SW 1271 (cell line): Measurements from ENCODE around the gene DLX1.
"Not testable (repeated sequence)": the region's sequence is repeated elsewhere in the genome, so short reads cannot be mapped to it uniquely, and the experiment has no call there.

Source experiments
- DNase-seq, 2 experiments: peaks; one replicate each; lab custom pipeline; 2025; lab: John Stamatoyannopoulos, UW

The DLX1 gene

DNA sequence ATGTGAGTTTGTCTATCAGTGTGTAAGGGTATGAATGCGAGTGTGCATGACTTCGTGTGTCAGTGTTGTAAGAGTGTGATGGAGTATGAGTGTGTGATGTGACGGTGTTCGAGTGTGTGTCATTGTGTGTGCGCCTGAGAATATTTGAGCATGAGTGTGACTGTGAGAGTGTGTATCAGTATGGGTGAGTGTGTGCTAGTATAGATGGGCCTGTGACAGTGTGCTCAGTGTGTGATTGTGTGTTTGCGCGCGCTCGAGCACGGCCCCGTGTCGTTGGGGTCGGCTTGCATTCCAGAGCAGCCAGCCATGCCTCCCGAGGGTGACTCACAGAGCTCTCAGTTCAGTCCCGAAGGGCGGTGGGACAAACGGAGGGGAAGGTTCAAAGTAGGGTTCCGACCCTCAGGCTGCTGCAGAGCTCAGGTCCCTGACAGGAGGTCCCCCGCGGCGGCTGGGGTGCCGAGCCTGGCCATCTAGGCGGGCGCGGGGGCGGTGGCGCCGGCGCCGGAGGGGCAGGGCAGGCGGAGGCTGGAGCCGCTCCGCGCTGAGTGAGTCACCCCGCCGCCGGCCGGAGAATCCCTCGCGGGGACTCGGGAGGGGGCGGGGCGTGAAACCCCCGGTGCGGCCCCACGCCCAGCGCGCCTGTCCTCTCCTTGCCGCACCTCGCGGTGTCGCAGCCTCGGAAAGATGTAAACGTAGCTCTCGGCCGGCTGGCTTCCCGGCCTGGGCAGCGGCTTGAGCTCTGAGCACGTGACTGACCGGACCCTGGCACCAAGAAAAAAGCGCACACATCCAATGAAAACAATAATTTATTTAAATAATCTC lies 13.6 kb downstream of the DLX1 start:
- peak; percentile 76 to 80 for DNase-seq

GRCh38 chr2:172099472-172100079 lies 14.3 kb downstream of the DLX1 start:
- no peak for DNase-seq

DNA sequence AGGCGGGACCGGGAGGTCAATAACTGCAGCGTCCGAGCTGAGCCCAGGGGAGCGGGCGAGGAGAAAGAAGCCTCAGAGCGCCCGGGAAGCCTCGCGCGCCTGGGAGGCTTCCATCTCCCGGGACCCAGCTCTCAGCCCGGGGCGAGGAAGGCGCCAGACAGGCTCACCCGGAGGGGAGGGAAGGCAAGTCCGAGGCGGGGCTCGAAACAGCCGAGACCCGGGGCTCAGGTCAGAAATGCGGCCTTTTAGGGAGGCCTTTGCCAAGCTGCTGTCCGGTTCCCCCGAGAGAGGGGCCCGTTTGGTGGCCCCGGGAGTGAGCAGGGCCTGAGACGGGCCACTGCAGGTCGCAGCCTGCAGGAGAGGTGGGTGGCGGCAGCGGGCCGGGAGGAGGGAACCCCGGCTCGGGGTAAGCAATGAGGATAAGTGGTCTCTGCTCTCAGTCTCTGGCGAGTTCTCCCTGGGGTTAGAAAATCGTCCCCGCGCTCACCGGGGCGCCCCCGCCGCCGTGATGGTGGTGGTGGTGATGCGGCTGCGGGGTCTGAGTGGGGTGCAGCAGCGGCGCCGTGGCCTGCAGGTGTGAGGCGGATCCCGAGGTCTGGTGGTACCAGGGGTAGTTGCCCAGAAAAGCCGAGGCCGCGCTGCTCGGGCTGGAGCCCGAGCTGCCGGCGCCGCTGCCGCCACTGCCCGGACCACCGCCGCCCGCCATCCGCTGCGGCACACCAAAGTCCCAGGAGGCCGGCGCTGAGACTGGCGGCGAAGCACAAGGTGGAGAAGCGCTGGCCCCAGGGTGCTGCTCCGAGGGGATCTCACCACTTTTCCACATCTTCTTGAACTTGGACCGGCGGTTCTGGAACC lies 15.0 kb downstream of the DLX1 start:
- no peak for DNase-seq

GRCh38 chr2:172100935-172101820 lies 15.9 kb downstream of the DLX1 start:
- no peak for DNase-seq

GRCh38 chr2:172101821-172102390 lies 16.6 kb downstream of the DLX1 start:
- DNase-seq: peak in 1 of 2 experiments; percentile 54

- peak; percentile 94 to 97 for DNase-seq
Measured at GRCh38 chr2:172102391-172103359, 17.4 kb downstream of the DLX1 start, which contains the start of gene DLX2. DLX2 (minus strand) TSS chr2:172102900; CDS start chr2:172102538, 362 bp downstream.

DNA sequence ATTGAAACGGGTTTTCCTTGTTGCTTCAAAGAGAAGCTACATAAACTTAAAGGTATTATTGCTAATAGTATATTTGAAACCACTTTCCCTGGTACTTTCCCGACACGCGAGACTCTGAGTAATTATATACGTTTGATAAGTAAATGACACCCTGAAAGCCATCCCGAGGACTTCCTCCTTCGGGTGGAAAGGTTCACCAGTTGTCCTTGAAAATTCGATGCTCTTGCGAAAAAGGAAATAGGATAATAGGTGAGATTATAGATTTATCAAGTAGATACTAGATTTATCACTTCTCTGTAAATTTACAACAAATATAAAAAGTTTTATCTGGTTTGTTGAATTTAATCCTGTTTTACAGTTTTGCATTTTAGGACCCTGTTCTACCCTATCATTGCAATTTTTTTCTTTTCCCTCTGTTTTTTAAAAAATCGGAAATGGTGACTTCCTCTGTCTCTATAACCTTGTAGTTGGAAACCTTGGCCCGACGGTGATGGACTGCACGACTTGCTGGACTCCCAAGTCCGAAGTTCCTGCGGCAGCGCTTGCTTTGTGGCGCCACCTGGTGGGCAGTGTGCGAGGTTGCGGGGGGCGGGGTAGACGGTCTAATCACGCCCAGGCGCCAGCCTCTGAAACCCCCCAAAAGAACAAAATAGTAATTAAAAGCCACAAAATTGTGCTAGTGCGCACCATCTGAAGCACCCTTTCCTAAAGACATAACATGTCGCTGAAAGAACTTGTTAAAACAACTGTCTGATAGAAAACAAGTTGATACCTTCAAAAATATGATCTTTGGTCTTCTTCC lies 18.4 kb downstream of the DLX1 start:
- peak; percentile 76 to 80 for DNase-seq

DNA sequence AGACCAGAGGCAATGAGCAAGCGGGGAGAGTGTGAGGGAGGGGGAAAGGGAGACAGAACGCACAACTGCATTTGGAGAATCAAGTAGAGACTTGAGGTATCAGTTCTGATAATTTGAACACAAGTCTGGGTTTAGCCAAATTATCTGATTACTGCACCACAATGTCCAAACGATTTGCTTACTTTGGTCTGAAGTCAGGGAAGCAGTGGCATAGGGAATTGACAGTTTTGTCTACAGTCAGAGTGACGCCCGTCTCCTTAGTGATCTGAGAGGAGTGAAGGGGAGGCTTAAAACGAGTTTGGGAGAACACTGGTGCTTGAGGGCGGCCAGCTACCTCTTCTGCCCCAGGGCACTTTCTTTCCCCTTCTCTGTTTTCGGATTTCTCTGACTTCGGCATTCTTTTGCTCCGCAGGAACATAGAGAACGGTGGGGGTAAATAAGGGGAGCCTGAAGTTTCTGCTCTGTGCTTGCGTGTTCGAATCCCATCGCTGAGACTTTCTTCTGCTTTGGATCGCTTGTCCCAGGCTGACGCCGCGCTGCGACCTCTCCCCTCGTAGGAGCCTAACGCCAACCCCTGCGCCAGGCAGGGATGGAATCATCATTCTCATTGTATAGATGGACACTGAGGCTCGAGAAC lies 20.3 kb downstream of the DLX1 start:
- DNase-seq: no peak

- DNase-seq: no peak
Measured at GRCh38 chr2:172106108-172106961, 21.0 kb downstream of the DLX1 start.

DNA sequence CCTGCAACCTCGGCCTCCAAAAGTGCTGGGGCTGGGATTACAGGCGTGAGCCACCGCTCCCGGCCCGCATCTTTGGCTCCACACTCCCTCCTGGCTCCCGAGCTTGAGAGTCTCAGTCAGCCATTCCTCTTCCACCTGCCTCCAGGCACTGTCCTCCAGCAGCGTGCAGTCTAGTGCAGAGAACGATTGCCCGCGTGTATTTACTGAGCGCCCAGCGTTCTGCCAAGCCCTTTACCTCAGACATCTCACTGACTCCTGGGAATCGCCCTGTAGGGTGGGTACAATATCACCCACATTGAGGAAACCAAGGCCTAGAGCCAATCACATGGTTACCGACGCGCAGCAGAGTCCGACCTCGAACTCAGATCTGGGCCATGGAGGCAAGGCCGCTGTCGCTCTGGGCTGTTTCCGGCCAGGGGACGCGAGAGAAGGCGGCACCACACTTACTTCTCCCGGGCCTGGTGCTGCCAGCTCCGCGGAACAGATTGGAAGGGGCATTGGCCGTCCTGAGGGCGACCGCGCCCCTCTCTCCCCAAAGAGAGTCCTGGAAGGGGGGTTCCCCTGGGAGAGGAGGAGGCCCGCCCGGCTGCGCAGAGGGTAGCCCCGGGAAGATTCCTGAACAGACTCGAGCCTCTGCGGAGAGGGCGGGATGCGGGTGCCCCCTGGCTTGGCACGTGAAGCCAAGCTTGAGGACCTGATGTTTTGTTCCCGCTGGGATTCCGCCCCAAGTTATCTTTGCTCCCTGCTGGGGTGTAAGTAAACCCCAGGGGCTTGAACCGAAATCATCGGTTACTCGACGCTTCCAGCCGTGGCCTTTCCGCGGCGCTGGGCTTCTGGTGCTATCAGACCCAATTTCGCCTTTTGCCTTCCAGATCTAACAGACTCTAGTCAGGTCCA lies 22.6 kb downstream of the DLX1 start:
- DNase-seq: no peak

DNA sequence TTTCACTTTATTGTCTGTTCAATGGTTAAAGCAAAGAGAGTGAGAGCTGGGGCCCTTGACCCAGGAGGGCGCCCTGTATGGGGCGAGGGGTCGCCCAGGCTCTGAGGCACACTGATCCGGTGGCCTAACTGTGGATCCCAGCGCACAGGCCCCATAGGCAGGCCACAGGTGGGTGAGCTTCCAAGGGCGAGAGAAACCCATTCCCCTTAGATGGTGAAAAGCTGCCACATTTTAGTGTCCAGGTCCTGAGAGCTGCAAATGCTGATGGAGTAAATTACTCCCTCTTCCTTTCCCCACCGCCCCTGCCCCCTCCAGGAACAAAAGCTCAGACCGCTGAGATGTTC lies 23.3 kb downstream of the DLX1 start:
- no peak for DNase-seq

- no peak for DNase-seq
Measured at GRCh38 chr2:172109256-172109987, 24.1 kb downstream of the DLX1 start.

GRCh38 chr2:172109988-172110811 lies 24.9 kb downstream of the DLX1 start:
- DNase-seq: no peak

DNA sequence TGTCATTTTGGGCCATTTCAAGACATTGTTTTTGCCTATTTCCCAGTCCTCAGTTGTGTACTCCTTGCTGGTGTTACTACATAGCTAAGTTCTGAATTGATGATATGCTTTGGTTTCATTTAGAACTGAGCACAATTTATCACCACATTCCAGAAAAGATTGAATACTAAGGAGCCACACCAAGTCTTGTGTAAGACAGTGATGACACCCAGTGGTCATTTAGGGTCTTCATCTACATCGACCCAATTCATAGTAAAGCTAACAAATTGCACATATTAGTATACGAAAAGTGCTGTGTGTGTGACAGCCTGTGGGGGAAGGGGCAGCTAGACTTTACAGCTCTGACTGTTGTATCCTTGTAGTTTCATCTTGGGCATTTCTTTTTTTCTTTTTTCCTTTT lies 28.3 kb downstream of the DLX1 start:
- peak in 1 of 2 experiments; percentile 63 for DNase-seq

- not testable (repeated sequence) for DNase-seq
Measured at GRCh38 chr2:172114176-172114575, 28.9 kb downstream of the DLX1 start.
